HG03159 (cell line): ENCODE results near the gene DUSP11.
"Not testable (repeated sequence)": the region's sequence is repeated elsewhere in the genome, so short reads cannot be mapped to it uniquely, and the experiment has no call there.

ENCODE experiments used
- ATAC-seq: cut with Tn5 transposase; IDR thresholded peaks from one replicate; pipeline ENCODE4 v1.9.1; 2021; ENCODE audit warnings: mild to moderate bottlenecking, moderate library complexity; ENCODE audit not compliant: unreplicated experiment

The DUSP11 gene

GRCh38 chr2:73718851-73719621 is 60.9 kb downstream of the DUSP11 start:
- no peak for ATAC-seq

GRCh38 chr2:73718421-73718820 is 61.5 kb downstream of the DUSP11 start:
- no peak for ATAC-seq

- not testable (repeated sequence) for ATAC-seq
Measured at GRCh38 chr2:73717695-73718094, 62.2 kb downstream of the DUSP11 start.

- ATAC-seq: no peak
Measured at GRCh38 chr2:73717251-73717606, 62.7 kb downstream of the DUSP11 start.

DNA sequence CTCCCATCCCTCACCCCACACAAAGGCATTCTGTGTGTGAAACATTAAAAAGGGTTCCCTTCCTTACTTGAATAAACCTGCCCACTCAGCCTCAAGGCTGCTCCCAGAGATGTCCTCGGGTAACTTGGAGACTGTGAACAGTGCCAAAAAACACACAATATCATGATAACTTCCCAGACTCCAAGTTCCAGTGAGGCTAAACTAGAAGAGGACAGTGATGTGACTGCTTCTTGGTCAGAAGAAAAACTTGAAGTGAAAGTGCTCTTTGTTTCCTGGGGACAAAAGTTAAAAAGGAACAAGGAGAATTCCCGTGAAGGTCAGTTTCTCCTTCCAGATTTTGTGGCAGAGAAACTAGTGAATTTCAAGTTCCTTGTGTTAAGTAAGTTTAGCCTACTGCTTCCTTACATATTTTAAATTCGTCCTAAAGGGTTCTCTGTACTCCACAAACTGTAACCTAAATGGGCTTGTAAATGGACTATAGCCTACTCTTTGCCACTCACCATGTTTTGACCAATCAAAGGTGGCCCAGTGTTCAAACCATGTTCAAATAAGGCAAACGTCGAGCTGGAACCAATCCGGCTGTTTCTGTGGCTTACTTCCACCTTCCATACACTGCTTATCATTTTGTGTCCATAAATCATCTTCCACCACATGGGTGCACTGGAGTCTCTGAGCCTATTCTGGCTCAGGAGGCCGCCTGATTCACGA is 63.2 kb downstream of the DUSP11 start:
- ATAC-seq: no peak

GRCh38 chr2:73714091-73714490 is 65.8 kb downstream of the DUSP11 start:
- ATAC-seq: no peak
